Activated naive CD4-positive, alpha-beta T cell treated with Interleukin-2 at 50 U/mL for 16 hours (primary cell): ENCODE results near the gene PP2D1.
A peak's percentile ranks its signal among the peaks of the same experiment; 100 is the strongest.
"Not testable (repeated sequence)": the region's sequence is repeated elsewhere in the genome, so short reads cannot be mapped to it uniquely, and the experiment has no call there.

Experiments
- DNase-seq: peaks from one replicate; pipeline ENCODE4 v3.0.0-alpha.2; 2020

Gene PP2D1

GRCh38 chr3:20039765-20040547, 27.9 kb upstream of the PP2D1 start, which contains the start of gene KAT2B:
Gene KAT2B (plus strand): TSS chr3:20040446. CDS start chr3:20040478, 32 bp downstream.
- DNase-seq: peak; percentile 86

- no peak for DNase-seq
These were observed 27.4 kb upstream of the PP2D1 start for GRCh38 chr3:20039466-20039764.

DNA sequence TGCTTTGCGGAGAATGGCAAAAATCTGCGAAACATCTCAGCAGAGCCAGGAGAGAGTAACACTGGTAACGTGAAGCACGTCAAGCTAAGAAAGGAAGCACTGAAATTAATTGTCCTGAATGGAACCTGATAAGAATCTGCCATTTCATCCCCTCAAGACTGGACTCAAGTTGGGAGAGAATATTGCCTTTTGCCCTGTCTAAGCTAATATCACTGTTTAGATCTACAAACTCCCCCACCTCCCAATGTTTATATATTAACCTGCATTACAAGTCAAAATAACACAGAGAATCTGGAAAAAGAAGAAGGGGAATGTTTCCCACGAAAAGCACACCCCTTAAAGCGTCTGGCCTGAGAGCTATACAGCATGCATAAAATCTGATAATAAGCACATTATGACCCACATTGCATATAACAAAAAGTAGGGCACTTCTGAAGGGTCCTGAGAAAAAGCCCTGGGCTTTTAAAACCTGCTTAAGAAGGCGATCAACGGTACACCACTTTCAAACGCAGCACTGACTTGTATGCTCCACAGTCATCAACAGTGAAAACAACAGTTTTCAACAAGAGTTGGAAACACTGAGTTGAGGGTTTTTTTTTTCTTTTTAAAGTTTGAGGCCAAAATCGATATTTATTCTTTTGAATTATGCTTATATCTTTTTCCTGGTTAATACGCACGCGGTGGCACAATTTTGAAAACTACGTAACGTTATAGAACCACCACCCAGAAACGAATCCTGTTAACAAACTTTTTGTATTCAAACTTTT, 26.8 kb upstream of the PP2D1 start:
- DNase-seq: no peak

DNA sequence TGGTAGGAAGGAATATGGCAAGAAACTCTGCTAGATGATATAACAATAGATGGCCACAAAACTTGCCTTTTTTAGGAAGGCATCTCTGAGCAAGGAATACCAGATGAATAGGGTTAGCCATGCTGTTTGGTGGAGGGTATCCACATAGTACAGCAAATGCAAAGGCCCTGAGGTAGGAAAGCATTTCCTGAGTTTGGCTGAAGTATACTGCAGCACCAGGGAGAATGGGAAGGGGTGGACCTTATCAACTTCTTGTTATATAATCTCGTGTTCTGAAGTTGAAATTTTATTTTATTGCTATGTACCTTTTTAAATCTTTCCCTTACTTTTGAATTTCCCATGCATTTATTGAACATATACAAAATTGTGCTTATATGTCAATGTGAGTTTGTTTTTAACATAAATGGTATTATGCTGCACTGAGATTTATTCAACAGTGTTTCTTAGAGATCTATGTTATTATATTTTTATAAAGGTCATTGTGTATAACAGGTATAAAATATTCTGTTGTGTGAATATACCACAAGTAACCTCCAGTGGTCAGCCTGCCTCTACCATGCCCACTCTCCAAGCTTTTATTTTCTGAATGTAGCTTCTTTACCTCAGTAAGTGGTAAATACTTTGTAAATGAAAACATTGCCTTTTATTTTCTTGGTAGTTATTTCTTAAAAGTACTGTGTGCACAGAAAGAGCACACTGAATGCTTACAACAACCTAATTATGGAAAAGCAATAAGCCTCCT, 25.4 kb upstream of the PP2D1 start:
- no peak for DNase-seq

- no peak for DNase-seq
These were observed 23.0 kb upstream of the PP2D1 start for GRCh38 chr3:20035019-20035418.

DNA sequence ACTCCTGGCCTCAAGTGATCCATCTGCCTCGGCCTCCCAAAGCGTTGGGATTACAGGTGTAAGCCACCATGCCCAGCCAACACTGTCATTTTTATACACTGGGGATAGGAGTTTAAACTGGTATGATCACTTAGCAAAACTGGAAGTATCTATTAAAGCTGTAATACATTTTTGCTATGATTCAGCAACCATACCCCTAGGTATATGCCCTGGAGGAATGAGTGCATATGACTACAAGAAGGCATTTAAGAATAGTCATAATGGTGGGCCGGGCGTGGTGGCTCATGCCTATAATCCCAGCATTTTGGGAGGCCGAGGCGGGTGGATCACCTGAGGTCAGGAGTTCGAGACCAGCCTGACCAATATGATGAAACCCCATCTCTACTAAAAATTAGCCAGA, 19.9 kb upstream of the PP2D1 start:
- DNase-seq: not testable (repeated sequence)

- DNase-seq: no peak
These were observed 16.9 kb upstream of the PP2D1 start for GRCh38 chr3:20028905-20029331.

DNA sequence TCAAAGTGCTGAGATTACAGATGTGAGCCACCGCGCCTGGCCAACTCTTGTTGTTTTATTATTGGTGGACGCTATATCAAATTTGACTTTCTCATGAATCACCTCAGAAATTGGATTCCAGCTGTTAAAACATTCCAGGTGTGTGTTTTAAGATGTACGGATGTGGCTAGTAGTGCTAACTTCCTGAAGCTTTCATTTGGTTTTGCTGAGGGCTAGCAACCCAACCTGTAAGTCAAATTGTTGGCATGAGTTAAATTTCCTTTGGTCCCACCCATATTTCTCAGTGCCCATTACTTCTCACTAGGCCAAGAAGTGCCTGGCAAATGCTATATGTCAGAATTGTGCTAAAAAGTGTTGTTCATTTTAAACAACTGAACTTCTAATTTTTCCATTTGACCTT, 15.1 kb upstream of the PP2D1 start:
- no peak for DNase-seq

DNA sequence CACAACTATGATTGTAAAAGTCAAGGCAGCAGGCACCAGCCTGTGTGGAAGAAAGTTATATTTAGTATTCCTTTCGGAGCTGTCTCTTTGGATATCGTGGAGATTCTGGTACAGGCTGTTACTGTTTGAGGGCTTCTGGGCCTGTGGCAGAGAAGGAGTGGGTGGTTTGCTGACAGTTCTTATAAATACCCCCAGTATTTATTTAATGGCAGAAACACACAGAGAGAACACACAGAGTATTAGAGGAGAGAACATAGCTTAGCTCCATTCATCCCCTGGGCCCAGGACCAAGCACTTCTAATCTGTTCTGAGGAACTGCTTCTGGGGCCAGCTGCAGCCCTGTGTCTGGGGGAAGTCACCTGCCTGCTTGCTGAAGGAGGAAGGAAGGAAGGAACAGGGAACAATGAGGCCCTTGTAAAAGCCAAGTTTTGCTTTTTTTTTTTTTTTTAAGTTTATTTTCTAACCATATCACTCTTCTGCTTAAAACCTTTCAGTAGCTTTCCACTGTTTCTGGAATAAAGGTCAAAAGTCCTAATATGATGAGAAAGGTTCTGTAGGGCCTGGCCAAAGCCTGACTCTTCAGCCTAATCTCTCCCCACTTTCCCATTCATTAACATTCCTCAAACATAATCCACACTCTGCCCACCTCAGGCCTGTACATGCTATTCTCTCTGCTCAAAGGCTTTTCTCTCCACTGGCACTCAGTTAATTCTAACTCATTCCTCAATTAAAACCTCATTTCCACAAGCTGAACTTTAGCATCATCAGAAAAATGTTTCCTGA, 11.8 kb upstream of the PP2D1 start:
- no peak for DNase-seq

GRCh38 chr3:20022954-20023622, 11.0 kb upstream of the PP2D1 start:
- no peak for DNase-seq

GRCh38 chr3:20016076-20016475, 4.0 kb upstream of the PP2D1 start:
- not testable (repeated sequence) for DNase-seq

GRCh38 chr3:20015525-20015924, 3.5 kb upstream of the PP2D1 start:
- no peak for DNase-seq

GRCh38 chr3:20013396-20013795, 1.3 kb upstream of the PP2D1 start:
- no peak for DNase-seq

DNA sequence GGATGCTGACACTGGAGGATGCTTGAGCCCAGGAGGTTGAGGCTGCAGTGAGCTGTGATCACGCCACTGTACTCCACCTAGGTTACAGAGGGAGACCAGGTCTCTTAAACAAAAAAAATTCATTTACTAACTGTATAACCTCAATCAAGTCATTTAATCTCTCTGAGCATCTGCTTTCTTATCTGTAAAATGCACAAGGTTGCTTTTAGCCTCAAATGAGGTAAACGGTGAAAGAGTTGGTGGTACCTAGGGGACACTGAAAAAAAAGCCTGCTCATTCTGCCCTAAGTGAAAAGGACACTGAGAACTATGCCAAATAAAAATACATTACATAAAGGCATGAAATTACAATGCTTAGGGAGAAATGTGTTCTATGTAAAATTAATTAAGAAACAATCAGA, 3.4 kb downstream of the PP2D1 start:
- DNase-seq: no peak

DNA sequence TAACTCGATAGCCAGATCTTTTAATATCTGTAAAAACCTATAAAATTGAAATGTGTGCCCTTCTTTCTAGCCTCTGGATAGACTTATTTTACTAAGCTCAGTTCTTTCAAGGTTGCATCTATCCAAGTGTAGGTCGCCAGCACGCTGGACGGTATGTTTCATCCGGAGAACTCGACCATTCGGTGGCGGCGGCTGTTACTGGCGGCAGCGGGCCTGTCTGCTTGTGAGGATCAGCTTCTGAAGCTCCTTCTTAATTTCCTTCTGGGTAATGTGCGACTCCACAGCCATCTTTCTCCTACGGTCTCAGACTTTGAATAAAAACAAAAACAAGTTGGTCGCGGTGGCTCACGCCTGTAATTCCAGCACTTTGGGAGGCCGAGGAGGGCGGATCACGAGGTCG, 4.1 kb downstream of the PP2D1 start:
- no peak for DNase-seq

- DNase-seq: no peak
These were observed 10.1 kb downstream of the PP2D1 start for GRCh38 chr3:20001932-20002331.

DNA sequence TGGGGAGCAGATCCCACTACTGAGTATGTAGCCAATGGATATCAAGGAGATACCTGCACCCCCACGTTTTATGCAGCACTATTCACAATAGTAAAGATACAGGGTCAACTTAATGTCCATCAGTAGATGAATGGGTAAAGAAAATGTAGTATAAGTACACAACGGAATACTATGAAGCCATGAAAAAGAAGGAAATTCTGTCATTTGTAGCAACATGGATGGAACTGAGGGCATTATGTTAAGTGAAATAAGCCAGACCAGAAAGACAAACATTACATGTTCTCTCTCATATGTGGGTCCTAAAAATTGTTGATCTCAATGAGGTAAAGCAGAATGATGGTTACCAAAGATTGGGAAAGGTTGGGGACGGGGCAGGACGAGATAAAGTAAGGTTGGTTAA, 14.6 kb downstream of the PP2D1 start:
- no peak for DNase-seq

DNA sequence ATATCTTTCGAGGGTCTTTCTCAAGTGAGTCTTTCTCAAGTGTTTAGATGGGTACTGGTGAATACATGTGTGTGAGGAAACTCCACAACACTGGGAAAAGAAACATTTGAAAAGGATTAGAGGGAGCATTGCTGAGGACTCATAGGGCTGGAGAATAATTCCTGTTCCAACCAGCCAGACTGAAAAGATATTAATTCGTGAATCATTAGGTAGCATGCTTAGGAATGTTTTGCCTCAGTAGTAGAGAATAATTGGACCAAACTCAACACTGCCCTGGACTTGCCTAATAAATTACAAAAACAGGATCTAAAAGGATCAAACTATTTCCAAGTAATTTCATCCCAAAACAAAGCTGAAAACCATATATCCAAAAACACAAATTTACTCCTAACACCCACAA, 17.3 kb downstream of the PP2D1 start:
- no peak for DNase-seq

DNA sequence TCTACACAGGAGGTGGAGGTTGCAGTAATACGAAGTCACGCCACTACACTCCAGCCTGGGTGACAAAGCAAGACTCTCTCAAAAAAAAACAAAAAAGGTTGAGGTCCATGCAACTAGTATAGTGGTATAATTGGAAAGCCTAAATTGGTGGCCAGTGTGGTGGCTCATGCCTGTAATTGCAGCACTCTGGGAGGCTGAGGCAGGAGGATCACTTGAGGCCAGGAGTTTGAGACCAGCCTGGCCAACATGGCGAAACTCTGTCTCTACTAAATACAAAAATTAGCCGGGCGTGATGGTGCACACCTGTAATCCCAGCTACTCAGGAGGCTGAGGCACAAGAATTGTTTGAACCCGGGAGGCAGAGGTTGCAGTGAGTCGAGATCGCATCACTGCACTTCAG, 23.2 kb downstream of the PP2D1 start:
- DNase-seq: not testable (repeated sequence)

DNA sequence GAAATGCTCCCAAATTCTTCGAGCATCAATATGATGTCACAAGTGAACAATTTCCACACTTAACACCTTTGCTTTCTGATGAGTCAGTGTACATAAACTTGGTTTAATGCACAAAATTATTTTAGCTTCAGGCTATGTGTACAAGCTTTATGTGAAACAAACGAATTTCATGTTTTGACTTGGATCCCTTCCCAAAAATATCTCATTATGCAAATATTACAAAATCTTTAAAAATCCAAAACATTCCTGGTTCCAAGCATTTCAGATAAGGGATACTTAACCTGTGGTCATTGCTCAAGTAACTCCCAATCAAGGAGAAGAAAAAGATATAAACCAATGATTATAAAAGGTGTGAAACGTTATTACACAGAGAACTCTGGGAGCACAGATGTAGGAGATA, 40.0 kb downstream of the PP2D1 start:
- no peak for DNase-seq

GRCh38 chr3:19970327-19970726, 41.7 kb downstream of the PP2D1 start:
- no peak for DNase-seq

- no peak for DNase-seq
These were observed 44.3 kb downstream of the PP2D1 start for GRCh38 chr3:19967812-19968211.
